GM12872 (cell line): ENCODE measurements around the gene MKI67.

Source experiments
- TF ChIP-seq, protein P1 (sequence below): IDR thresholded peaks from 3 replicates; pipeline ENCODE4 v1.5.1; 2011; ENCODE audit warnings: low read depth, mild to moderate bottlenecking, low read length, moderate library complexity; ENCODE audit not compliant: insufficient read depth

The MKI67 gene

DNA sequence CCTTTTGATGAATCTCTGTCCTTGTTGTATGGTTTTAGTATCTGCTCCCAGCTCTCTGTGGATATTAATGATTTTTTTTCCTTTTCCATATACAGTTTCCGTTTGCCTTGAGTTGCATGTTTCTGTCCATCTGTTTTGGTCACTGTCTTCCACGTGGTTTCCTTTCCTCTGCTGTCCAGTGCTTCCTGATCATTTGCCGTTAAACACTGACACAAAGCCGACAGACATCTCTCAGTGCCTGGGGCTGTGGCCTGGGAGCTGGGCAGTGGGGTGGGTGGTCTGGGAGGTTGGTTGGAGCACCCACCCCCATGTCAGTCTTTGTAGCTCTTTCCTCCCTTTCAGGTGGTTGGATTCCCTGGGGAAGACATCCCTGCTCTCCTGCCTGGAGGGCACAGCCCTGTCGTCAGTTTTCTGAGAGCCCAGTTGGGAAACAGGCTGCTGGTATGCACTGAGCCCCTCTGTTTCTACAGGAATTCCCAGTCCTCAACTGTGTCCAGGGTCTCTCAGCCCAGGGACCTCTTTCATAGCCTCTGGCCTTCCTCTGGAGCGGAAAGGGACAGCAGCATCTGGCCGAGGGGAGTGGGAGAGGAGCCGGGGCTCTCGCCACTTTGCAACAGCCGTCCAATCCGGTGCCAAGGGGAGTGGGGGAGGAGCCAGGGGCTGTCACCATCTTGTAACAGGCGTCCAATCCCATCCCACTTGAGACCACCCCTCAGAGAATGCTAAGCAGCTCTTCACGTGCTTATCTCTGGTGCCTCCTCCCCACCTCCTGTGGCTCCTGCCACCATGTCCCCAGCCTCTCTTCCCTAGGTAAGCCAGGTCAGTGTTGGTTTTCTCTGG is 26.7 kb upstream of the MKI67 start:
- TF ChIP-seq, protein P1, sequence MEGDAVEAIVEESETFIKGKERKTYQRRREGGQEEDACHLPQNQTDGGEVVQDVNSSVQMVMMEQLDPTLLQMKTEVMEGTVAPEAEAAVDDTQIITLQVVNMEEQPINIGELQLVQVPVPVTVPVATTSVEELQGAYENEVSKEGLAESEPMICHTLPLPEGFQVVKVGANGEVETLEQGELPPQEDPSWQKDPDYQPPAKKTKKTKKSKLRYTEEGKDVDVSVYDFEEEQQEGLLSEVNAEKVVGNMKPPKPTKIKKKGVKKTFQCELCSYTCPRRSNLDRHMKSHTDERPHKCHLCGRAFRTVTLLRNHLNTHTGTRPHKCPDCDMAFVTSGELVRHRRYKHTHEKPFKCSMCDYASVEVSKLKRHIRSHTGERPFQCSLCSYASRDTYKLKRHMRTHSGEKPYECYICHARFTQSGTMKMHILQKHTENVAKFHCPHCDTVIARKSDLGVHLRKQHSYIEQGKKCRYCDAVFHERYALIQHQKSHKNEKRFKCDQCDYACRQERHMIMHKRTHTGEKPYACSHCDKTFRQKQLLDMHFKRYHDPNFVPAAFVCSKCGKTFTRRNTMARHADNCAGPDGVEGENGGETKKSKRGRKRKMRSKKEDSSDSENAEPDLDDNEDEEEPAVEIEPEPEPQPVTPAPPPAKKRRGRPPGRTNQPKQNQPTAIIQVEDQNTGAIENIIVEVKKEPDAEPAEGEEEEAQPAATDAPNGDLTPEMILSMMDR: no peak

DNA sequence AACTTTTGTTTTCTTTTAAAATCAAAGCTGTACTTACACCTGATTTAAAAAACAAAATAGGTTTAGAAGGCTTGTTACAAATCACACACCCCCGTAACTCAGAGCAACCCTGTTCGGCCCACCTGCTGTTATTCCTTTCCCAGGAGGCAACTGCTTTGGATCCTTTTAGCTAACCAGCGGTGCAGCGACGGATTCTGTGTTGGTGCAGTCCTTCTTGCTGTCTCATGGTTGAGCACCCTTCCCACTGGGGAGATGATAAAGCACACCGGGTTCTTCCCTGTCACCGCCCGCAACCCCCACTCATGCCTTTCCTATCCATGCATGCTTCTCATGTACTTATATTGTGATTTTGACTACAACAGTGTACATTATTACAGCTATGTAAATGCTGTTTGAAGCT is 24.8 kb upstream of the MKI67 start:
- TF ChIP-seq, protein P1: no peak

DNA sequence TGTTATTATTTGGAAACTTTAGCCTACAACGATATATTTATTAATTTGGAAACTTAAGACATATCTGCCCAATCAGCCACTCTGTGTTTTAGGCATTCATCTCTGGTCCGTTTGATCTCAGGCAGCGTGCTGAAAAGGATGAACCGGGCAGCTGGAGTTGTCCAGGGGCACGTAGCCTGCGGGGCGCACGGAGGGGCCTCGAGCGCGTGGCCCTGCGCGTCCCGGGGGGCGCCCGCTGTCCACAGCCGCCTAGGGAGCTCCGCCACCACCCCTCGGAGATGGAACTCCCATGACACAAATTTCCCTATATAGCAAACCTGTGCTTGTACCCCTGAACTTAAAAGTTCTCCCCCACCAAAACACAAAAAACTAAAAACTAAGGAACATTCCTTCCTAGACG is 24.3 kb upstream of the MKI67 start:
- TF ChIP-seq, protein P1: no peak

DNA sequence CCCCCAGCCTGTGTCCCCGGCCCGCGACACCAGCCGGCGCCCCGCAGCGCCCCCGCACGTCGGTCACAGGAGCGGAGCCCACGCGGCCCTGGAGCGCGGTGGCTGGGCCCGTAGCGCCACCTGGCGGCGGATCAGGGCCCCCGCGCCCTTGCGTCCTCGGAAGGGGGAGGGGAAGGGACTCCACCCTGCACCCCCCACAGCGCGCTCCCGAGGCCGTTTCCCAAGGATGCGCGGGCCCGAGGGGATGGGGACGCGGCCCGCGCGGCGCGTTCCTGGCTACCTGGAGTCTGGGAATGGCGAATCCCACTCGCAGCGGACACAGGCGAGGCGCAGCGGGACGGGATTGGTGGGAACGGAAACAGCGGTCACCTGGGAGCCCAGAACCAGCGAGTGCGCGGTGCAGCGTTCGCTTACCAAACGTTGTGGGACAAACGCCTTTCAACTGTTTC is 23.8 kb upstream of the MKI67 start:
- TF ChIP-seq, protein P1: peak; percentile 85

DNA sequence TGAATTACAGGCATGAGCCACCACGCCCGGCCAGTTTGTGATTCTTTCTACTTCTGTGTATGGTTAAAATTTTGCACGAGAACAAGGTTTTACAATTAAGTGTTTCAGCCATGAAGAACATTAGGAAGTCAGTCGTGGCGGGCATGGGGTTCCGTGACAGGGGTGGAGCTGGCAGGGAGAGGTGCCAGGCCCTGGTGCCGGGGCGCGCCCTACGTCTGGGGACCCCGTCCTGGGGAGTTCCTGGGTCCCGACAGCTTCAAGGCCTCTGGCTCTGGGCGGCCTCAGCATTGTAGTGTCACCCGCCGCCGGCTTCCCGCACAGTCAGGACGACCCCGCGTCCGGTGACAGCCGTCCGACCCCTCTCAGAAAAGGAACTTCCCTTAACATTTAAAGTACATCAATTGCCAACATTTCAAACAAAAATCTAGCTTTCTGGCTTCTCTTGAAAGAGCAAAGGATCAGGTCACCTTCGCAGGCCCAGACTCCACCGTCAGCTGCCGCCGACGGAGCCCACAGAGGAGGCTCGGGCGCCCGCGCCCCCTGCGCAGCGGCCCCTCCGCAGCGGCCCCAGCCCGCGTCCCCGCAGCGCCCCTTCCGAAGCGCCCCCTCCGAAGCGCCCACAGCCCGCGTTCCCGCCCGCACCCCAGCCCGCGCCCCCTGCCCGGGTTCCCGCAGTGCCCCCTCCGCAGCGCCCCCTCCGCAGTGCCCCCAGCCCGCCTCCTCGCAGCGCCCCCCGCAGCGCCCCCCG is 23.2 kb upstream of the MKI67 start:
- TF ChIP-seq, protein P1: no peak

DNA sequence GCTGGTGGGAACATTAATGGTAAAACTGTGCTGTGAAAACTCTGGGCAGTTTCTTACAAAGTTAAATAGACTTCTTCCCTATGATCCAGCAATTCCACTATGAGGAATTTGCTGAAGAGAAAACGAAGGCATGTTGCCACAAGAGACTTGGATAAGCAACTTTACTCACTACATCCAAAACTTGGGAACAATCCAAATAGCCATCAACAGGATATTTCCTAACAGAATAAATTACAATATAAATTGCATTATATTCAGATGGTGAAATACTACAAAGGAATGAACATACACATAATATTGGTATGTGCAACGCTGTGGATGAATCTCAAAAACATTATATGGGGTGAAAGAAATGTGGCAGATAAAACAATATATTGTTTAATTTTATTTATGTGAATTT is 21.4 kb upstream of the MKI67 start:
- TF ChIP-seq, protein P1: no peak

DNA sequence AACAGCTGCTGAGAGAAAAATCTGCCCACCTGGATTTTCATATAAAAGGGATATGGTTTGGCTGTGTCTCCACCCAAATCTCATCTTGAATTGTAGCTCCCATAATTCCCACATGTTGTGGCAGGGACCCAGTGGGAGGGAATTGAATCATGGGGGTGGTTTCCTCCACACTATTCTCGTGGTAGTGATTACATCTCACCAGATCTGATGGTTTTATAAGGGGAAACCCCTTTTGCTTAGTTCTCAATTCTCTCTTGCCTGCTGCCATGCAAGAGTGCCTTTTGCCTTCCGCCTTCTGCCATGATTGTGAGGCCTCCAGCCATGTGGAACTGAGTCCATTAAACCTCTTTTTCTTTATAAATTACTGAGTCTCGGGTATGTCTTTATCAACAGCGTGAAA is 20.8 kb upstream of the MKI67 start:
- TF ChIP-seq, protein P1: no peak
